ENCODE data around the gene GOLGA7B.
A peak's percentile ranks its signal among the peaks of the same experiment; 100 is the strongest.

GOLGA7B gene

GRCh38 chr10:97849687-97850402 lies at the start of gene GOLGA7B:
GOLGA7B (plus strand) TSS chr10:97849843; CDS start chr10:97850304, 461 bp downstream.
- peak; percentile 30 to 61 for DNase-seq (ENCODE audit: low read depth in 2 of 2)

GRCh38 chr10:97800474-97800873 lies 49.2 kb upstream of the GOLGA7B start:
- no peak for DNase-seq (ENCODE audit: low read depth in 2 of 2)

DNA sequence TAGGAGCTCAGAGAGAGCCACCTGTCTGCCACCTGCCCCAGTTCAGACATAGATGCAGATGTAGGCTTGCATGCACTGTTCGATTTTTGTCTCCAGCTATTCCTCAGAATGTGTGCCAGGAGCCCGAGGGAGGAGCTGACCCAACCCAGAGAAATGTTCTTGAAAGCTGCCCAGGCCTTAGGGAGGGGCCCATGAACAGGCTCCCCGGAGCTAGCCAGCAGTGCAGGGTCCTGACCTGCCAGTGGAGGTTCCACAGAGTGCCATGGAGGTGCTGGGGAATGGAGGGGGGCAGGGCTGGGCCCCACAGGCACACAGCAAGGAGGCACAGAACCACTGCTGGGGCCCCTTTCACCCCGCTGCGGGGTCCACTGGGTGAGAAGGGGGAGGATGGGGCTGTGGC lies 48.2 kb upstream of the GOLGA7B start:
- DNase-seq (ENCODE audit: low read depth in 2 of 2): no peak

- no peak for DNase-seq (ENCODE audit: low read depth in 2 of 2)
Observed at GRCh38 chr10:97805096-97805884, 44.4 kb upstream of the GOLGA7B start.

DNA sequence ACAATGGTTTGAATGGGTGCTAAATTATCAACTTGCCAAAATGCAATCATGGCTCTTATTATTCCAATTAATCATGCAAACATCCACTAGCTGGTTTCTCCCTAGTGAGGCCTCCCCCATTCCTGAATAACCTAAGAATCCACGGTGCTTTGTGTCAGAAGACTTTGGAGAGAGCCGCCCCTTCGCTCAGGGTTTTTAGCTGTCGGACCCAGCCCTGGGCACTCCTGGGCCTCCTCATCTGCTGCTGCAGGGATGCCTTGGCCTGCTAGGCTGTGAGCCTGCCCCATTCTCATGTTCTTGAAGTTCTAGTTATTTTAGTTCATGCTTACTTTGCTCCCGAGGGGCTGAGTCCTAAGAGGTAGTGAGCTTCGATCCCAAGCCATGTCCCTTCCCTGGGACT lies 43.7 kb upstream of the GOLGA7B start:
- no peak for DNase-seq (ENCODE audit: low read depth in 2 of 2)

- DNase-seq (ENCODE audit: low read depth in 2 of 2): no peak
Observed at GRCh38 chr10:97810446-97810845, 39.2 kb upstream of the GOLGA7B start.

GRCh38 chr10:97811958-97812357 lies 37.7 kb upstream of the GOLGA7B start:
- DNase-seq (ENCODE audit: low read depth in 2 of 2): no peak

DNA sequence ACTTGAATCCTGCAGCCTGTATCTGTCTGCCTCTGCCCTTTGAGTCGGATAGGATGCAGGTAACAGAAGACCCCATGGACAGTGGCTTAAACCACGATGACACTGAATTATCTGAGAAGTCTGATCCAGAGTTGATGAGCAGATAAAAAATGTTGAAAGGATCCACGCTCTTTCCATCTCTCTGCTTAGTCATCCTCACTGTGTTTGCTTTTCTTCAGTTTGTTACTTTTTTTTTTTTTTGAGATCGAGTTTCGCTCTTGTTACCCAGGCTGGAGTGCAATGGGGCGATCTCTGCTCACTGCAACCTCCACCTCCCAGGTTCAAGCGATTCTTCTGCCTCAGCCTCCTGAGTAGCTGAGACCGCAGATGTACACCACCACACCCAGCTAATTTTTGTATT lies 36.9 kb upstream of the GOLGA7B start:
- no peak for DNase-seq (ENCODE audit: low read depth in 2 of 2)

GRCh38 chr10:97813311-97813710 lies 36.3 kb upstream of the GOLGA7B start:
- DNase-seq (ENCODE audit: low read depth in 2 of 2): no peak

DNA sequence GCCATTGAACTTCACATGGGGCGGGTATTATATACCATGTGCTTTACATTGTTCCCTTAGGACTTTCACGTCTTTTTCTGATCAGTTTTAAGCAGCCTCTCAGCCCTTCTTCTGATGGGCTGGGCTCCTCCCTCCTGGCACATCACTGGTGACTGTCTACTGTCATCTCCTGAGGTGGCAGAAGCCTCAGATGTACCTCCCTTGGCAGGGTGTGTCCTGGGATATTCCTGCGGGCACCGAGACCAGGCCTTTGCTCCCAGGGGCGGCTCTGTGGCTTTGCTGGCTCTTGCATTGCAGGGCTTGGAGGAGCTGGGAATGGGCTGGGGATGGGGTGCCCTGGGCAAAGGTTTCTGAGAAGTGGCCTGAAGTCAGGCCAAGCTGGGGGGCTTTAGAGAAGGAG lies 34.6 kb upstream of the GOLGA7B start:
- DNase-seq (ENCODE audit: low read depth in 2 of 2): no peak

DNA sequence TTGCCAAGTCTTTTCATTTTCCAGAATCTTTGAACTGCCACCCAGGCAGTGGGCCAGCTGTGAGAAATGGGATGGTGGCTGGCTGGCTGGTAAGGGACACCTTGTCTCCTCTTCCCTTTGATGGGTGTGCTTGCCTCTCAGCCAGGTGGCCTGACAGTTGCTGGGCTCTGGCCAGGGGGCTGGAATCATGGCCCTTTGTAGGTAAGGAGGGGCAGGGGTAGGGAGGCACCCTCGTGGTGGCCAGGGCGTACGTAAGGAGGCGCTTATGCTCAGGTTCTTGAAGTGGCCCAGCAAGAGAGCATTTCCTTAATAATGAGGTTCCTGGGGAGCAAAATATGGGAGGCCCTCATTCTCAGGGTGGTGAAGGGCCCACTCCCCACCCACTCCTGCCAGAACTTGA lies 33.0 kb upstream of the GOLGA7B start:
- no peak for DNase-seq (ENCODE audit: low read depth in 2 of 2)

DNA sequence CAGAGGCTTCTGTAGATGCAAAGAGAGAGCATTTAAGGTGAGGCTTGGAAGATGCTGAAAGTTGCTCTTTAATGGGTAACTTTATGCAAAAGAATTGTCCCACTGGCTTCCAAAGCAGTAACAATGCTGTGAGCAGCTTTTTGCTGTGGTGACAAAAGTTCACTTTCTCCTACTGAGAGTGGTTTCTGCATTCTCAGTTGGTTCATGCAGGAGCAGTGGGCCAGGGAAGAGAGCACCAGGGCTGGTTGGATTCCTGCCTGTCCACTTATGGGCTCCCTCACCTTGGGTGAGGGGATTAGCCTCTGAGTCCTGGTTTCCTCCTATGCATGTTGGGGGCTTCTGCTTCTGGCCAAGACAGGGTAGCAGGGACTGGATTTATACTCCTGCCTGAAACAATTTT lies 31.1 kb upstream of the GOLGA7B start:
- DNase-seq (ENCODE audit: low read depth in 2 of 2): no peak

GRCh38 chr10:97820096-97820704 lies 29.4 kb upstream of the GOLGA7B start:
- DNase-seq (ENCODE audit: low read depth in 2 of 2): no peak

- no peak for DNase-seq (ENCODE audit: low read depth in 2 of 2)
Observed at GRCh38 chr10:97821308-97822038, 28.2 kb upstream of the GOLGA7B start.

- DNase-seq (ENCODE audit: low read depth in 2 of 2): no peak
Observed at GRCh38 chr10:97822261-97822687, 27.4 kb upstream of the GOLGA7B start.

GRCh38 chr10:97823734-97824133 lies 25.9 kb upstream of the GOLGA7B start:
- DNase-seq (ENCODE audit: low read depth in 2 of 2): no peak

DNA sequence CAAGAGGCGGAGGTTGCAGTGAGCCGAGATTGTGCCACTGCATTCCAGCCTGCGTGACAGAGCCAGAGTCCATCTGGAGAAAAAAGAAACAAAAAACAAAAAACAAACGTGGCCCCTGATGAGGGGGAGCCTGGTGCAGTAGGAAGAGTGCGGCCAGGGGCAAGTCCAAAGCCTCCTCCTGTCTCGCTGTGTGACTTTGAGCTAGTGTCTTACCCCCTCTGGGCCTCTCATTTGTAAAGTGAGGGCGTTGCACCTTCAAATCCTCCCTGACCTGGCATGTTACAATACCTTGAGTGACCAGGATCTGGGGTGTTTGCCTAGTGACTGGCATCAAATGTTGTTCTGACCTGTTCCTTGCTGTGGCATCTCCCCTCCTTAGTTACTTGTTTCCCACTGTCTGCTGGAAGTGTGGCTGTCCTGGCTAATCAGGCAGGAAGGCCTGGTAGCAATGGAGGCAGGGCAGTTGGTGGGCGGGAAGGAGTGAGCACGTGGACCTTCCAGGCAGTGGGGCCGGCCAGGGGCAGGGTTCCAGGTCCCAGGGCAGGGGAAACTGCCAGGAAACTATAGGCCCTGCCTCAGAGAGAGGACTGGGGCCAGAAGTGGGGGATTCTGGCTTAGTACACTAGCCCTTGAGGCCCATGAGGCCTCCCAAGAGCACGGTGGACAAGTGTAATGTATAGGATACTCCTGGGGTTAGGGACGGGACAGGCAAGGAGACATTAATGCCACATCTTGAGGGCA lies 24.5 kb upstream of the GOLGA7B start:
- no peak for DNase-seq (ENCODE audit: low read depth in 2 of 2)

- DNase-seq (ENCODE audit: low read depth in 2 of 2): no peak
Observed at GRCh38 chr10:97826892-97827291, 22.8 kb upstream of the GOLGA7B start.

- DNase-seq (ENCODE audit: low read depth in 2 of 2): no peak
Observed at GRCh38 chr10:97827702-97828291, 21.8 kb upstream of the GOLGA7B start.

DNA sequence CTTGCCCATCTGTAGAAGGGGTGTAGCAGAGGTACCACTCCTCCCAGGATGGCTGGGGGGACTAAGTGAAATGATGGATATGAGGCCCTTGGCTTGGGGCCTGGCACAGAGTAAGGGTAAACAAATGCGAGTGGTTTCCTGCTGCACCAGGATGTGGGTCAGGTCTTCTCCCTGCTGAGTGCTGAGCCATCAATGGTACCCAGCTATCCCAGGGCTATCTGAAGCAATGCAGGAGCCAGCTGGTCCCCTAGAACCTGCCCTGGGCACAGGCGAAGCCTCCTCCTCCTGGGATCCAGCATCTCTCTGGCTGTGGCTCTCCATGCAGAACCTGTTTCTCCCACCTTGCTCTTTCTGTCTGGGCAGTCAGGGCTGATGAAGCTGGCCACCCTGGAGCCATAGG lies 20.9 kb upstream of the GOLGA7B start:
- no peak for DNase-seq (ENCODE audit: low read depth in 2 of 2)

DNA sequence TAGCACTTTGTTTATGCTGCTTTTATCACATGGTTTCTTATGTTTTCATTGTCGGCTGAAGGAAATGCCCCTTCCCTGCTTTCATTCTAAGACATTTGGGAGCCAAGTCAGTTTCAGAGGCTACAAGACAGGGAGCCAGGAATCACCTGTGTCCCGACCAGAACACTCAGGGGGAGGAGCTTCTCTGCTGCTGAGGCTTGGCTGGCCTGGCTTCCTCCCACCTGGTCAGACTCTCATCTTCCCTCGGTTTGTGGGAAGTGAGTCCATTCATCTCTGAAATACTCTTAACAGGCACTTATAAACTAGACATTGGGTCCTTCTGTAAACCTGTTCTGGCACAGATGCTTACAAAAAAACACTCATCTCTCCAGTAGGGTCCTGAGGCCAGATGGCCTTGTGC lies 19.6 kb upstream of the GOLGA7B start:
- DNase-seq (ENCODE audit: low read depth in 2 of 2): no peak
